Measurements from ENCODE around the gene HSF2.

- TF ChIP-seq POLR2AphosphoS5 (IDR thresholded peaks at IDR 0.05) (no peak), CTCF (IDR thresholded peaks at IDR 0.05) (no peak), POLR2A (IDR thresholded peaks at IDR 0.05; ENCODE audit: low read depth) (no peak)
Measured at GRCh38 chr6:122445274-122445673, 45.8 kb downstream of the HSF2 start.

Measured in esophagus muscularis mucosa (tissue), 3 donors.